Measurements from ENCODE around the gene IFT122.
"Not testable (repeated sequence)": the region's sequence is repeated elsewhere in the genome, so short reads cannot be mapped to it uniquely, and the experiment has no call there.

The IFT122 gene

GRCh38 chr3:129490273-129490675, 50.2 kb downstream of the IFT122 start:
- DNase-seq (ENCODE audit: low read depth, low spot score) = peak; percentile 63
- H3K27ac ChIP-seq = peak overlapping the region; percentile 18

DNA sequence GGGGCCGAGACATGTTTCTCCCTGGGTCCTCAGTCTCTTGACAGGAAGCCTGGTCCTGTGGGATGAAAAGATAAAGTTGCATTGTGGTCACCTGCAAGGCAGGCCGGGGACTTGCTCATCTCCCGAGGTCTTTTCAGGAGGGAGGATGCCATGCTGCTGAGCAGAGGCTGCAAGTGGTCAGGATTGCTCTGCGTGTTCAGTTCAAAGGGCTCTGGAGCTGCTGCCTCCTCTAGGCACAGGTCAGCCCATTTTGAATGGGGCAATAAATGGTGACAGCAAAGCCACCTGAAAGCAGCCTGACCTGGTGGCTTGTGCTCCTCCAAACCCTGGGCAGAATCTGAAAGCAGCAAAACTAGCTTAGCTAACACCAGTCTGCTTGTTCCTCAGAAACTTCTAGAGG, 51.1 kb downstream of the IFT122 start:
- DNase-seq (ENCODE audit: low read depth, low spot score); H3K27ac ChIP-seq: not testable (repeated sequence)

DNA sequence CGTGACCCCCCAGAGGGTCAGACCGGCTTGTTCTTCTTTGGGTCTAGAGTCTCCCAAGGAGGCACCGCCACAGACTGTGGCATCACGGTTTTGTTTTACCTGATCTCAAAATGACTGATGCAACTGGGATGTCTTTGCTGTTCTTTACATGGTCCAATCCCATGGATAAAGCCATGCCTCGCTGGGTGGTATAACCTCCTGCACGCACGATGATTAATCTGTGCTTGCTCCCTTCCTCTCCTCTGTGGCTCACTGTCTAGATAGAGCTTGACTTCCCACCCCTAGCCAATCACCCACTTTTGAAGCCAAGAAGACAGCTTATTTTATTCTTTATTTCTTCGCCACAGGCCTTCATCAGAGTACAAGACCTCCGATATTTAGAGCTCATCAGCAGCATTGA, 51.8 kb downstream of the IFT122 start:
- no peak overlapping the region for H3K27ac ChIP-seq
- DNase-seq (ENCODE audit: low read depth, low spot score) = no peak

- DNase-seq (ENCODE audit: low read depth, low spot score) = no peak
- H3K27ac ChIP-seq = no peak overlapping the region
Observed at GRCh38 chr3:129492691-129493090, 52.7 kb downstream of the IFT122 start.

DNA sequence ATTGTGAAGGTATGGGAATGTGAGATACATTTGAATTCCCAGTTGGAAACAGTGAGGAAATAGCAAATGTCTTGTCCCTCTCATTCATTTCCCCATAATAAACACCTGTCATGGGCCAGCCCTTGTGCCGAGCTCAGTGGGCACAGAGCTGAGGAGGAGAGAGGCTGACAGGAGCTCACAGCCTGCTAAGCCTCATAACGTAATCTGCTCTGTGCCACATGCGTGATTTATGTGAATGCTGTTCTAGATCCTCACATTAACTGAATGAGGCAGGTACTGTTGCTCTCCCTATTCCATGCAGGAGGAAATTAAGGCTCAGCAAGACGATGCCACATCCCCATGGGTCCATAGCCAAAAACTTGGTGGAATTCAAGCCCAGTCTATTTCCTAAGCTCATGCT, 53.2 kb downstream of the IFT122 start:
- no peak overlapping the region for H3K27ac ChIP-seq
- no peak for DNase-seq (ENCODE audit: low read depth, low spot score)

DNA sequence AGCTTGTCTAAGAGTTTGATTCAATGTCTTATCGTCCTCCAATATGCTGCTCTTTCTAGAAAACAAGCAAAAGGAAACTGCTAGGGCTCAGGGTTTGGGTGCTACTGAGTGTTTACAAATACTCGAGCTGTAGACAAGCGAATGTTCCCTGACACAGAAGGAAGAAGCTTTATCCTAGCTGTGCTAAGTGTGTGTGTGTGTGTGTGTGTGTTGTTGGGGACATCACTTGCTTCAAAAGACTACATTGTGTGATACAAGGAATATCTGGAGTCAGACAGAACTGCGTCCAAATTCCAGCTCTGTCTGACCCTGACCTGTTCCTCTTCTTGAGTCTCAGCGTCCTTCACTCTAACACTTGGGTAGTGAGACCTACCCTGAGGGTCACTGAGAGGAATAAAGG, 54.5 kb downstream of the IFT122 start:
- H3K27ac ChIP-seq; DNase-seq (ENCODE audit: low read depth, low spot score): not testable (repeated sequence)

- not testable (repeated sequence) for DNase-seq (ENCODE audit: low read depth, low spot score); H3K27ac ChIP-seq
Observed at GRCh38 chr3:129495006-129495639, 55.1 kb downstream of the IFT122 start.

DNA sequence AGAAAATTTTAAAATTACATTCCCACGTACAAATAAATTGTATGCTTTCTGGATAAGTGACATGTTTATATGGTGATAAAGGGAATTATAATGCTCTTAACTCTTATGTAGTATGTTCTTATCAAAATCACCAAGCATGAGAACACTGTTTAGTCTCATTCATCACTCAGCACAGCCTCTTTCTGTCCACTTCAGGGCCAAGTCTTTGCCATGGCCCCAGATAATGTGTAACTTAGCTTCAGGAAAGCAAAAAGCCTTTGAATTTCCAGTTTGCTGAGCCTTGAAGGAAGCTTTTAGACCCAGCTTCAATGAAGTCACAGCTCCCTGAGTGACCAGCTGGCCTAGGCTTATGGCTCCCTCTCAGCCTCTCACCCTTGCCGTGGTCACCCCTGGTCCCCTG, 57.9 kb downstream of the IFT122 start:
- not testable (repeated sequence) for H3K27ac ChIP-seq; DNase-seq (ENCODE audit: low read depth, low spot score)

DNA sequence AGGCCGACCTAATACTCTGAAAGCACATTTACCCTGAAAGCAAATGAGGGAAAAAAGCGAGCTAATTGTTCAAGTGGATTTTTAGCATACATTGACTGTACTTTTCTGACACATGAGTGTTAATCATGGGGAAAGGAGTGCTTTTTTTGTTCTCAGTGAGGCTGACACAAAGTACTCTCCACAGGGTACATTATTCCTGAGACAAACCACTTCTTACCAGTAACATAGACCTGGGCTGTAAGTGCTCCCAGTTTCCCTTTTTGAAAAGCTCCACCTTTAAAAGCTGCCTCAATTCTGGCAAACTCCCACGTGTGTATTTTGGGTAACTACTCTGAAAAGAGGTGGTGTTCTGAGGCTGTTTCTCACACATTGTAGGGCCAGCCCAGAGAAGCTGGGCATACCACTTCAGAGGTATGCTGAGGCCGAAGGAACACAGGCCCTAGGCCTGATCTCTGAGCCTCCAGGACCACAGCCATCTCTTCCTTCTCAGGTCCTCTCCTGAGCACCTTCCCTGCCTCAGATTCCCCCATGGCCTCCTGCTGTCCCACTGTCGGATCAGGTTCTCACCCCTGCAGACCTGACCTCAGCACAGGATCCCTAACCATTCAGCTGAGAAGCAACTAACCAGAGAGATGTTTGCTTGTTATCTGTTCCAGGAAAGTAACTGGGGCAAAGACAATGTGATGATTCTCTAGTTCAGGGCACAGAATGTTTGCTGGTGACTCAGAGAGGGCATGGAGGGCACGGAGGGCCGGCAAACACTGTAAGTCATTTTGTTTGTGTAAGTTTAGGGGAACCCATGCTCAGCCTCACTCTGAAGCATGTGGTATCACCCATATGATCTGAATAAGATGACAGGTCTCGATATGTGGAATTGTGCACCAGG, 58.8 kb downstream of the IFT122 start:
- not testable (repeated sequence) for H3K27ac ChIP-seq; DNase-seq (ENCODE audit: low read depth, low spot score)

GRCh38 chr3:129499604-129500333, 59.7 kb downstream of the IFT122 start:
- H3K27ac ChIP-seq; DNase-seq (ENCODE audit: low read depth, low spot score): not testable (repeated sequence)

GRCh38 chr3:129500334-129500658, 60.3 kb downstream of the IFT122 start:
- DNase-seq (ENCODE audit: low read depth, low spot score) = no peak
- no peak overlapping the region for H3K27ac ChIP-seq

GRCh38 chr3:129501630-129502029, 61.6 kb downstream of the IFT122 start:
- DNase-seq (ENCODE audit: low read depth, low spot score) = no peak
- no peak overlapping the region for H3K27ac ChIP-seq

DNA sequence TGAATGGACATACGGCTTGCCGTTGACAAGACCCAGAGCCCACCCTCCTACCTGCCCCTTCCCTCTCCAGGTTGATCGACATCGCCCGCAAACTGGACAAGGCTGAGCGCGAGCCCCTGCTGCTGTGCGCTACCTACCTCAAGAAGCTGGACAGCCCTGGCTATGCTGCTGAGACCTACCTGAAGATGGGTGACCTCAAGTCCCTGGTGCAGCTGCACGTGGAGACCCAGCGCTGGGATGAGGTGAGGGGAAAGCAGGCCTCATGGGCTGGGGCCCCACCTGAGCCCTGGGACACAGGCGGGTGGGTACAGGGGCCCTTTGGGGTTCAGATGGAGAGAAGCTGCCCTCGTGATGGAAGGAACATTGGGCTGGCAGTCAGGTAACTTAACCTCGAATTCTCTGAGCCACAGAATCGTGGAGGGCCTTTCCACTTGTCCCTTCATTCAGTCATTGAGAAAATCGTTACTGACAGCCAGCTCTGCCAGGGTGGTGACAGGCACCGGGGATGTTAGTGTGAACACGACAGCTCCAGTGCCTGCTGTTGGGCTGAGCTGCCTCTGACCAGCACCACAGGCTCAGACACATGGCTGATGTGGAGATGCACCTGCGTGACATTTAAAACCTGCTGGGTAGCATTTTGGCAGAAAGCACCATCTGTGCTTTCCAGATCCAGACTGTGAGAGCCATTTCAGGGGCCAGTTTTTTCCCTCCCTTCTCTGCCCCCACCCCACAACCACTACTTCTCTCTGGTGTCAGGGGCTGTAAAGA, 62.8 kb downstream of the IFT122 start:
- DNase-seq (ENCODE audit: low read depth, low spot score) = no peak
- H3K27ac ChIP-seq = no peak overlapping the region

DNA sequence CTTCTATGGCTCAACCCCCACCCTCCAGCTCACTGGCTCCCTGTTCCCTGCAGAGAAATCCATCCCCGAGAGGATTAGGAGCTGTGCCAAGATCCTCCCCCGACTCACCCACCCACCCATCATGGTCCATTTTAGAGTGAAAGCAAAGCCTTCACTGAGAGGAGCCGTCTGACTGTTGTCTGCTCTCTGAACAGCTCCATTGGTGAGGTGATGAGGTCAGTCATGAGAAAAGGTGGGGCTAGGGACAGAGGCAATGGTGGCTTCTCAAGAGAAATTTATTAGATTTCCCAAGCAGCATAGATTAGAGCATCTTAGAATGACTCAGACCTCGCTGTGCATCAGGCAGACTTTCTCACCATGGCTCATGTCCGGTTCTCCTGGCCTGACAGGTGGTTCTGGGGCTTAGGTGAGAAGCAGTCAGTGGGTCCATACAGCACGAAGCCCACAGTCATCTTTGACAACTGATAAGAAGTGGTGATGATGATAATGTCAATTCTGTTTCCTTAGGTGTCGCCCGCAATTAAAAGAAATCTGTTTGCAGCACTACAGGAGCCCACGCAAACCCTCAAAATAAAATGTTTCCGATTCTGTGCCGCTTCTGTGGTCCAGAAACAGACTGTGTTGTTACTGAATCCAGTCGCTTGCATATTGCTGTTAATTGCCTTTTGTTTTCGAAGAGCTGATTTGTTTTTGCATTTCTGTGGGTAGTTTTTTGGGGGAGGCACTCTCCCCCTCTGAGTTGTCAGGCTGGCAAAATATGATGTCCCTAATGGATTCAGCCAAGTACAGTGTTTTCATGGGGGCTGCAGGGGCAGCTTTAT, 63.7 kb downstream of the IFT122 start:
- DNase-seq (ENCODE audit: low read depth, low spot score) = no peak
- H3K27ac ChIP-seq = no peak overlapping the region

- no peak for DNase-seq (ENCODE audit: low read depth, low spot score)
- no peak overlapping the region for H3K27ac ChIP-seq
Observed at GRCh38 chr3:129504471-129505100, 64.6 kb downstream of the IFT122 start.

DNA sequence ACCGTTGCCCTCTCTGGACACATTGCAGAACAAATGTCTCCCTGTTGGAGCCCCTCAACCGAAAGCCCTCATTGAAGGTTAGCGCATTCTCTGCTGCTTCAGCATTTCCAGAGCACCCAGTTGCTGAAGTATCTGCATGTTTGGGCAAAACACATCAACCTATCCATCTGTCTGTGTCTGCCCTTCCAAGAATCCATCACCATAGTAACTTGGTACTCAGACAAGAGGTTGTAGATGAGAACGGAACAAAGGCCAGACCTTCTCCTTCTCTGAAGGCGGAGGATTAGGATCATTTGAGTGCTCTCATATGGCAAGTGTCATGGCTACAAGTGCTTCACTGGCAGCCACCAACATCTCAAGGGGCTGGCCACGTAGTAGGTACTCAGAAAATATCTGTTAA, 65.3 kb downstream of the IFT122 start:
- H3K27ac ChIP-seq = no peak overlapping the region
- DNase-seq (ENCODE audit: low read depth, low spot score) = no peak

DNA sequence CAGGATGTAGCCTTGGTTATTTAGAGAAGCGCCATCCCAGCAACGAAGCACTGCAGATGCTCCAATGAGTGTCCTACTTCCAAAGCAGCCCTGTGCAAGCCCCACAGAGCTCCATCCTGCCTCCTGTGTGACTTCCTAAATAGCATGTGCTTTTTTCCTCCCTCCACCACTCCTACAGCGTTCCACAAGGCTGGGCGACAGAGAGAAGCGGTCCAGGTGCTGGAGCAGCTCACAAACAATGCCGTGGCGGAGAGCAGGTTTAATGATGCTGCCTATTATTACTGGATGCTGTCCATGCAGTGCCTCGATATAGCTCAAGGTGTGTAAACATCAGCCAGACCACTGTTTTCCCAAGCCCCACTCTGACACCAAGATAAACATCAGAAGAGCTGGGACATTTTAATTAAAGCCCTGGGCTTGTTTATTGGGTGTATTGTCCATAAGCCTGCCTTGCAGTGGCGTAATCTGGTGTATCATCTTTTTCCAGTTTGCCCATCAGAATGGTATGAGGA, 66.3 kb downstream of the IFT122 start:
- no peak for DNase-seq (ENCODE audit: low read depth, low spot score)
- no peak overlapping the region for H3K27ac ChIP-seq

- no peak for DNase-seq (ENCODE audit: low read depth, low spot score)
- H3K27ac ChIP-seq = no peak overlapping the region
Observed at GRCh38 chr3:129507181-129507831, 67.3 kb downstream of the IFT122 start.

Measured in epithelial cell of prostate (primary cell).